Gastroesophageal sphincter (tissue), 3 donors: Measurements from ENCODE around the gene APOOL.

Experiments
- EP300 ChIP-seq: sonication (generic); formaldehyde crosslinking; IDR thresholded peaks from one replicate; pipeline ENCODE4 v1.6.1; 2017; ENCODE audit warnings: antibody characterized with exemption, mild to moderate bottlenecking
- POLR2A ChIP-seq, 2 donors: fragments of 450-650 bp; IDR thresholded peaks; one replicate each; pipeline ENCODE4 v1.6.1; 2017; ENCODE audit warnings: antibody characterized with exemption in 2 of 2, mild to moderate bottlenecking in 2 of 2, moderate library complexity in 1 of 2
- POLR2AphosphoS5 ChIP-seq: sonication (generic); formaldehyde crosslinking; IDR thresholded peaks from one replicate; pipeline ENCODE4 v1.6.1; 2017; ENCODE audit warnings: antibody characterized with exemption
- TF ChIP-seq, protein P1 (sequence below), 4 experiments: fragments of 200-600 bp in 2 of 4; fragments of 450-650 bp in 2 of 4; sonication (generic) in 1 of 4; IDR thresholded peaks; one replicate each; pipeline ENCODE4 v1.5.1; 2017 to 2019; ENCODE audit warnings: antibody characterized with exemption in 4 of 4, mild to moderate bottlenecking in 2 of 4, moderate library complexity in 2 of 4

GRCh38 chrX:85017721-85018120, 14.0 kb downstream of the APOOL start:
- TF ChIP-seq, protein P1, sequence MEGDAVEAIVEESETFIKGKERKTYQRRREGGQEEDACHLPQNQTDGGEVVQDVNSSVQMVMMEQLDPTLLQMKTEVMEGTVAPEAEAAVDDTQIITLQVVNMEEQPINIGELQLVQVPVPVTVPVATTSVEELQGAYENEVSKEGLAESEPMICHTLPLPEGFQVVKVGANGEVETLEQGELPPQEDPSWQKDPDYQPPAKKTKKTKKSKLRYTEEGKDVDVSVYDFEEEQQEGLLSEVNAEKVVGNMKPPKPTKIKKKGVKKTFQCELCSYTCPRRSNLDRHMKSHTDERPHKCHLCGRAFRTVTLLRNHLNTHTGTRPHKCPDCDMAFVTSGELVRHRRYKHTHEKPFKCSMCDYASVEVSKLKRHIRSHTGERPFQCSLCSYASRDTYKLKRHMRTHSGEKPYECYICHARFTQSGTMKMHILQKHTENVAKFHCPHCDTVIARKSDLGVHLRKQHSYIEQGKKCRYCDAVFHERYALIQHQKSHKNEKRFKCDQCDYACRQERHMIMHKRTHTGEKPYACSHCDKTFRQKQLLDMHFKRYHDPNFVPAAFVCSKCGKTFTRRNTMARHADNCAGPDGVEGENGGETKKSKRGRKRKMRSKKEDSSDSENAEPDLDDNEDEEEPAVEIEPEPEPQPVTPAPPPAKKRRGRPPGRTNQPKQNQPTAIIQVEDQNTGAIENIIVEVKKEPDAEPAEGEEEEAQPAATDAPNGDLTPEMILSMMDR (IDR thresholded peaks at IDR 0.05), result no peak
- no peak for TF ChIP-seq POLR2AphosphoS5
- no peak for TF ChIP-seq POLR2A (IDR thresholded peaks at IDR 0.05)
- no peak for TF ChIP-seq EP300
